GM19395 (cell line): ENCODE measurements around the gene FOXI1.

Experiments
- ATAC-seq: cut with Tn5 transposase; IDR thresholded peaks from one replicate; pipeline ENCODE4 v1.9.1; 2021; ENCODE audit warnings: mild to moderate bottlenecking, moderate library complexity; ENCODE audit not compliant: unreplicated experiment

Gene FOXI1

DNA sequence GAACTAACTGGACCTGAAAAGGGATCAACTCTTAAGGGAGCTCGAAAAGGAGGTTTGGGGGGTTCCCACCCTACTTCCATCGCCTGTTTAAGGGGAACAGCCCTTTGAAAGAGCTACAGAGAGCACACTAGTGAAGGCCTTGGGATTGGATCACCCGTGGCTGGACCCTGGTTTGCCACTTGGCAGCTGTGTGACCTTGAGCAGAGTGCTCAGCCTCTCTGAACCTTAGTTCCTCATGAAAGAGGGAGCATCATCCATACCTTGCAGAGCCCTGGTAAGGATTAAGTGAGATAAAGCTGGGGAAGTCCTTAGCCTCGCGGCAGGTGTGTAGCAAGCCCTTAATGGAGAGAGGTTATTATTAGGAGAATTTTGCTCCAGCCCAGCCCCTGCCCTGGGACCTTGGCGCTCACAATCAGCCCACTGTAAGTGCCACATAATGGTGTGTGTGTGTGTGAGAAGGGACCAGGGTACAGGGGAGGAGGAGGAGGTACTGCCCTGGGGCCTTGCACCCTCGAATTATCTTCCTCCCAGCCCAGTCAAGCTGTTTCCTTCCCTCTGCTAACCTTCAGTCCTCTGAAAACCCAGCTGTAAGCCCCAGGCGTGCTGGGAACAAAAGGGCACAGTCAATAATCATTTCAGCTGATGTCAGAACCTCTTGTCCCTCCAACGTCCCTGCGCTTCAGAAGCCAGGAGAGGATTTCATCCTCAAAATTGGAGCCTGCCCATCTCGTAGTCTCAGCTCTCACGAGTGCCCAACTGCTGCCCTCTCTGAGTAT lies 42.9 kb downstream of the FOXI1 start:
- no peak for ATAC-seq

DNA sequence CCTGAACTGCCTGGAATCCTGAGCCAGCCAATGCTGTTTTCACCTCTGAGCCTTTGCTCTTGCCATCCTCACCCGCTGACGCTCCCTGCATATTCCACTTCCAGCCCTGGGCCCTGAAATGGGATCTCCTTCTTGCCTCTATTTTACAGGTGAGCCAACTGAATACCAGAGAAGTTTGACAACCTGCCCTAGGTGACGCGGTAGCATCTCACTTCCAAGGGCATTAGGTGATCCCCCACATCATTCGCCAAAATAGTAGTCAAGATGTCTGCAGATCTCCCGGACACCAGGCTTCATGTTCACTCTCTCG lies 43.5 kb downstream of the FOXI1 start:
- ATAC-seq: no peak

DNA sequence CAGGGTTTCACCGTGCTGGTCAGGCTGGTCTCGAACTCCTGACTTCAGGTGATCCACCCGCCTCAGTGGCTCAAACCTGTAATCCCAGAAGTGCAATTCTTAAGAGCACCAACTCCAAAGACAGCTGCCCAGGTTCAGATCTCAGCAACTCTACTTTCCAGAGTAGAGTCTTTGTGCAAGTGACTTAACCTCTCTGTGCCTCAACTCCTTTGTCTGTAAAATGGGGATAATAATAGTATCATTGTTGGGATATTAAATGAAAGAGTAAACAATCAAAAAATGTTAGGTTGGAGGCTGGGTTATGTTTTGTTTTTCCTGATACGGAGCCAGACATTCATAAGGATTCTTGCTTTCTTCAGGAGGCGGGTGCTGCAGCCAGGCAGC lies 45.0 kb downstream of the FOXI1 start:
- no peak for ATAC-seq

DNA sequence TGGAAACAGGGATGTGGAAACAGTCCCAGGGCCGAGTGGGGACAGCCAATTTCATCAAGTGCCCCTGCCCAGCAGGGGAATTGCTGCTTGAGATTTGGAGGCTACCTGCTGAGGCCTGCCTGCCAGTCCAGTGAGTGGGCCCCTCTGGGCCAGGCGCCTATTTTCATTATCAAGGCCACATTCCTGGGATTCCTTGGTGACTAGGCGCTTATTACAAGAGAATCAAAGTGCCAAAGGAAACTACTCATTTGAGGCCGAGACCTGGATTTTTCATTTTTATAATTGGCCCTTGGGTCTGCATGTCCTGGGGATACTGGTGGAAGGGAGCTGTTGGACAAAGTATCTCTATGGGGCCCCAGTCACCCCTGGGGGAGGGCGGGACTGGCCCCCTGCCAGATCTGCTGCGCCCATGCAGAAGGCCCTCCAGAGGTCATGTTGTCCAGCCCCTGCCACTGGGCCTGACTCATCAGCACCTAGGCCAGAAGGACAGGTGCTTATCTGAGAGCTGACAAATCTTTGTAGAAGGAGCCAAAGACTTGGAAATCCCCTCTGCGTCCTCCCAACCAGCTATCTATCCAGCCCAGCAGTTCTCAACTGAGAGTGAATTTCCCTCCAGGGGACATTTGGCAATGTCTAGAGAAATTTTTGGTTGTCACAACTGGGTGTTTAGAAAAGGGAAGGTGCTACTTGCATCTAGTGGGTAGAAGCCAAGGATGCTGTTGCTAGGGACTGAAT lies 45.6 kb downstream of the FOXI1 start:
- ATAC-seq: no peak

DNA sequence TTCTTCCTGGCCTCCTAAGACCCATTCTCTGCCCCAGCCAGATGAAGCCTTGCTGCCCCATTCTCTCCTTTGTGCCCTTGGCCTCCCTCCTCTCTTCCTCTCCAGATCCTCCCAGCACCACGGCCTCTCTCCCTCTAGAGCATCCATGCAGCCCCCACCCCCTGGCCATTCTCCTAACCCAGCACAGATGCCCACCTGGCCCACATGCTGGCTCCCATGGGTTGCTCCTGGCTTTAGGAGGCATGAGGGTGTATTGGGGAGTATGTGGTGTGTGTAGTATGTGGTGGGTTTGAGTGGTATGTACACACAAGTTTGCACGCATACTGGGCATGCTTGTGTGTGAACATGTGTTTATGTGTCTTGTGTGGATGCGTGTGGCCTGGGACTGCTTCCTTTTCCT lies 47.1 kb downstream of the FOXI1 start:
- no peak for ATAC-seq

DNA sequence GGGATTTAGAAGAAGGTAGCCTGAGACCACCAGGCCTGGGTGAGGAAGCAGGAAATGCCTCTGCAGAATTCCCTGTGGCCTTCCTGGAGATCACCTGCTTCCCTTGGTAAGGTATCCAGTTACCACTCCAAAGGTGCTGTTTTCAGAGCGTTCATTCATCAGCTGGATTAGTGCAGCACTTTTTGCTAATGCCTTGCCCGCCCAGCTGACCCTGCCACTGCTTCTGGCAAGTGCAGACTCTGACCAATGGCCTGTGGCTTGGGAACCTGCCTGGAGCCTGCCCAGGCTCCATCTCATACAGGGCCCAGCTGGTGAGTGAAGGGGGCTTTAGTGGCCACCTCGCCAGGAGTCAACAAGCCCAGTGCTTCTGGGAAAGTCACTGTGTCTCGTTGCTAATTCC lies 48.6 kb downstream of the FOXI1 start:
- ATAC-seq: no peak

DNA sequence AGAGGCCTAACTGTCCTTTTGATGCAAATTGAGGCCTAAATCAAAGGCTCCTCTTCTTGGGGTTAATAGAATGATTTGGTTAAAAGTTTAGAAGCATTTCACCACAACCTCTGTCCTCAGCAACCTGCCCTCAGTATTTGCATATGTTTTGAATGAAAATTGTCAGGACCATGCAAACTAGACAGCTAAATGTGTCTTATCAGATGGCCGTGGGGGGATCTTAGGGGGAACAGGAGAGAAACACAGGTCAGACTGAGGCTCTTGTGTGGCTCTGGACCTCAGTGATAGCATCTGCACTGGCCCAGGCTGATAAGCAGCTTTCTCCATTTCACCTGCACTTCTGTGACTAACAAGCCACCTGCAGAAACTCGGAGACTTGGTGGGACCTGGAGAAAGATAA lies 49.0 kb downstream of the FOXI1 start:
- ATAC-seq: no peak

DNA sequence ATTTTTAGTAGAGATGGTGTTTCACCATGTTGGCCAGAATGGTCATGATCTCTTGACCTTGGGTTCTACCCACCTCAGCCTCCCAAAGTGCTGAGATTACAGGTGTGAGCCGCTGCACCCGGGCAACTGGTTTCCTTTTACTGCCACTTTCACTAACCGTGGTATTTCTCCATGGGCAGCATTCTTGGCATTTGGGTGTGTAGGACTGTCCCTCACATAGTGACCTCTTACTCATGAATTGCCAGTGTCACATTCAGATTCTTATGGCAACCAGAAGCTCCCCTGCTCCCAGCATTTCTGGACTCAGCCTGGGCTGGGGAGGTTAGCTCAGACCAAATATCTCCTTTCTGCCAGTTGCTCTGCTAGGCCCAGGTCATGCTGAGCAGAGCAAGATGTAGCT lies 50.1 kb downstream of the FOXI1 start:
- ATAC-seq: no peak

DNA sequence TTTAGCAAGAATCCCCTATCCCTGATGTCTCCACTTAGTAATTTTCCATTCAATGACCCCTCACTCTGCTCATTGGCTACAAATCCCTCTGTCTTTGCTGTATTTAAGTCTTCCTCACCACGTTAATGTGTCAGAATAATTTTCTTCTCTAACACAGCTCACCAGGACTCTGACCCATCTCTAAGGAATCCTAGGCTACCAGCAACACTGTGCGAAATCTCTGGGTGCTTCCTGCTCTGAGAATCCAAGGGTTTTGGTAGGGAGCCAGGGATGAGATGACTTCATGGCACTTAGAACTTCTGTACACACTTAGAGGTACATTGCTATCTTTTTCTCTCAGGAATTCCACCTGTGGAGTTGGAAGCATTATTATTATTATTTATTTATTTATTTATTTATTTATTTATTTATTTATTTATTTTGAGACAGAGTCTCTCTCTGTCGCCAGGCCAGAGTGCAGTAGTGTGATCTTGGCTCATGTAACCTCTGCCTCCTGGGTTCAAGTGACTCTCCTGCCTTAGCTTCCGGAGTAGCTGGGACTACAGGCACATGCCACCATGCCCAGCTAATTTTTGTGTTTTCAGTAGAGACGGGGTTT lies 53.5 kb downstream of the FOXI1 start:
- no peak for ATAC-seq
